ENCODE results near the gene PTPRT. TPM values are rescaled to one million over a fixed set of nuclear protein-coding genes. Genes with fewer than 3 reads are reported as not detected.
A peak's percentile ranks its signal among the peaks of the same experiment; 100 is the strongest.

PTPRT gene
- total RNA-seq, 2 experiments from 2014 or later, result not detected

DNA sequence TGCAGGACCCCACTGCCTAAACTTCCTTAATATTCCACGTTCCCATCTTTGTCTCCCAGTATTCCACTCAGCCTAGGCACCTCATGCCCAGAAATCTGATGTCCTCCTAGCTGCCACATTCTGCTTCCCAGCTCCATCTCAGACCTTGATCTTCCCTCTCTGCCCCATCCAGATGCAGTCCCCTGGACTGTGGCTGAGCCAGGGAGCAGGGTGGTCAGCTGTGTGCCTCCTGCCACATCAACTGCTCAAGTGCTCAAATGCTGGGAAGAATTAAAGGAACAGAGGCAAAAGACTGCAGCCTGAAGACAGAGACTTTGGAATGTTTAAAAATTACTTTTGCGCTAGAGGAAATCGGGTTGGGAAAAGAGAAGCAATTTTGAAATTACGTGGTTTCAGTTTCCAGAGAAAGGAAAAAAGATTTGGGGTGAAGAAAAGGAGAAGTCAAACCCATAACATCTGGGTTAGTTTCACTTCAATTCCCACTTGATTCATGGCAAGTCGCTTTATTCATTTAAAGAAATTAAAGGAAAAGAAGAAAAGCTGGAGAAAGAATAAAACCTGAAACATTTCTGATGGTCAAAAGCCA lies 704.8 kb downstream of the PTPRT start:
- Mint-ChIP-seq H3K4me3 (no peak overlapping the region), H3K27ac (no peak overlapping the region), H3K36me3 (ENCODE audit: low read depth) (no peaks in the 10 kb centered on the region), H3K27me3 (ENCODE audit: low read depth) (peaks cover 4% of the 10 kb centered on the region), H3K9me3 (no peaks in the 10 kb centered on the region), H3K4me1 (ENCODE audit: low read depth) (no peaks in the 10 kb centered on the region)
- intact Hi-C loops (cut with micrococcal nuclease), result no loop called here
- no peak for DNase-seq
- CTCF ChIA-PET, result no interaction called here

DNA sequence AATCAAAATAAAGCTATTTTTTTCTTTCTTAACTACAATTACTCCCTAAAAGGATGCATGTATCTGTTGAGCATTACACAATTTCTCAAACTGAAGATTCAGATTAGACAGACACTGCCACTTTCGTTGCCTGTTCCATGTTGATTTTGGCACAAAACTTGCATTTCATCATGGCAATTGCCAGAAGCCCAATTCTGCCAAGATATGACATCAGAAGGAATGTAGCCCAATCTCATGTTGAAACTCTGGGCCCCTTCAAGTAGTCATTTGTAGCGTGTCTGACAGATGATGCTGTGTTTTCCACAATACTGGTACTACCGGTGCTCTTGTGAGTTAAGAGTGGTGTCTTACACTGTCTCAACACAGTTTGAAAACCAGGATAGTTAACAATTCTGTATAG lies 705.4 kb downstream of the PTPRT start:
- Mint-ChIP-seq H3K36me3 (ENCODE audit: low read depth) (no peaks in the 10 kb centered on the region), H3K27ac (no peak overlapping the region), H3K4me3 (no peak overlapping the region), H3K27me3 (ENCODE audit: low read depth) (peaks cover 4% of the 10 kb centered on the region), H3K9me3 (no peaks in the 10 kb centered on the region), H3K4me1 (ENCODE audit: low read depth) (no peaks in the 10 kb centered on the region)
- intact Hi-C loops (cut with micrococcal nuclease), result no loop called here
- CTCF ChIA-PET, result no interaction called here
- DNase-seq, result no peak

- Mint-ChIP-seq H3K4me1 (ENCODE audit: low read depth) (no peaks in the 10 kb centered on the region), H3K27ac (no peak overlapping the region), H3K9me3 (no peaks in the 10 kb centered on the region), H3K36me3 (ENCODE audit: low read depth) (no peaks in the 10 kb centered on the region), H3K27me3 (ENCODE audit: low read depth) (peaks cover 4% of the 10 kb centered on the region), H3K4me3 (no peak overlapping the region)
- DNase-seq, result peak; percentile 8
- intact Hi-C loops (cut with micrococcal nuclease), result no loop called here
- CTCF ChIA-PET, result interaction anchor here (0.6 kb wide), 1 partner anchor 1515 kb away, joined by 3 read pairs; no protein-coding TSS in a partner anchor
Observed at GRCh38 chr20:42483730-42484303, 705.9 kb downstream of the PTPRT start.

GRCh38 chr20:42482808-42483207 lies 706.9 kb downstream of the PTPRT start:
- H3K27me3 Mint-ChIP-seq (ENCODE audit: low read depth), result peaks cover 4% of the 10 kb centered on the region
- no peaks in the 10 kb centered on the region for H3K4me1 Mint-ChIP-seq (ENCODE audit: low read depth)
- no peak for DNase-seq
- no peak overlapping the region for H3K27ac Mint-ChIP-seq
- CTCF ChIA-PET, result interaction anchor here (0.6 kb wide), 2 partner anchors 48 to 98 kb away, joined by 3 read pairs; no protein-coding TSS in a partner anchor
- H3K36me3 Mint-ChIP-seq (ENCODE audit: low read depth), result no peaks in the 10 kb centered on the region
- H3K9me3 Mint-ChIP-seq, result no peaks in the 10 kb centered on the region
- intact Hi-C loops (cut with micrococcal nuclease), result no loop called here
- H3K4me3 Mint-ChIP-seq, result no peak overlapping the region

GRCh38 chr20:42475773-42476172 lies 713.9 kb downstream of the PTPRT start:
- H3K27ac Mint-ChIP-seq, result no peak overlapping the region
- no peaks in the 10 kb centered on the region for H3K36me3 Mint-ChIP-seq (ENCODE audit: low read depth)
- H3K4me3 Mint-ChIP-seq, result no peak overlapping the region
- intact Hi-C loops (cut with micrococcal nuclease), result no loop called here
- CTCF ChIA-PET, result no interaction called here
- DNase-seq, result no peak
- H3K4me1 Mint-ChIP-seq (ENCODE audit: low read depth), result no peaks in the 10 kb centered on the region
- no peaks in the 10 kb centered on the region for H3K27me3 Mint-ChIP-seq (ENCODE audit: low read depth)
- H3K9me3 Mint-ChIP-seq, result no peaks in the 10 kb centered on the region

DNA sequence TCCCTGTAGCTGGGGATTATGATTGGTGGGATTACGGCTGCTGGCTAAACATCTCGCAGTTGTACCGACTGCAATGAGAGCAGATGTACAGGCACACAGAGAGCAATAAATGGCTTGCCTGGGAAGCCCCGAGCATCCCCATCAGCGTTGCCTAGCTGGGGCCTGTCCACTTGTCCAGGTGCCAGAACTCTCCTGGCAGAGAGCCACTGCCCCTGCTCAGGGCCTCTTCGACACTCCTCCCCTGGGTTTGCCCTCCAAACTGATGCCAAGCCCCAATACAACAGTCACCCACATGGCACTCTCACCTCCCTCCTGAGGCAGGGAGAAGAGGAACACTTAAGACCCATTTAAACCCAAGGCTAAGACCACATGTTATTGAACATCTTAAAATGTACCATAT lies 715.1 kb downstream of the PTPRT start:
- Mint-ChIP-seq H3K4me3 (no peak overlapping the region), H3K4me1 (ENCODE audit: low read depth) (no peaks in the 10 kb centered on the region), H3K36me3 (ENCODE audit: low read depth) (no peaks in the 10 kb centered on the region), H3K27me3 (ENCODE audit: low read depth) (no peaks in the 10 kb centered on the region), H3K27ac (no peak overlapping the region), H3K9me3 (peaks cover 2% of the 10 kb centered on the region)
- CTCF ChIA-PET, result no interaction called here
- intact Hi-C loops (cut with micrococcal nuclease), result no loop called here
- no peak for DNase-seq

- intact Hi-C loops (cut with micrococcal nuclease), result no loop called here
- Mint-ChIP-seq H3K27me3 (ENCODE audit: low read depth) (no peaks in the 10 kb centered on the region), H3K9me3 (peaks cover 2% of the 10 kb centered on the region), H3K36me3 (ENCODE audit: low read depth) (no peaks in the 10 kb centered on the region), H3K4me1 (ENCODE audit: low read depth) (no peaks in the 10 kb centered on the region), H3K27ac (no peak overlapping the region), H3K4me3 (no peak overlapping the region)
- CTCF ChIA-PET, result no interaction called here
- DNase-seq, result no peak
Observed at GRCh38 chr20:42472198-42472597, 717.5 kb downstream of the PTPRT start.

DNA sequence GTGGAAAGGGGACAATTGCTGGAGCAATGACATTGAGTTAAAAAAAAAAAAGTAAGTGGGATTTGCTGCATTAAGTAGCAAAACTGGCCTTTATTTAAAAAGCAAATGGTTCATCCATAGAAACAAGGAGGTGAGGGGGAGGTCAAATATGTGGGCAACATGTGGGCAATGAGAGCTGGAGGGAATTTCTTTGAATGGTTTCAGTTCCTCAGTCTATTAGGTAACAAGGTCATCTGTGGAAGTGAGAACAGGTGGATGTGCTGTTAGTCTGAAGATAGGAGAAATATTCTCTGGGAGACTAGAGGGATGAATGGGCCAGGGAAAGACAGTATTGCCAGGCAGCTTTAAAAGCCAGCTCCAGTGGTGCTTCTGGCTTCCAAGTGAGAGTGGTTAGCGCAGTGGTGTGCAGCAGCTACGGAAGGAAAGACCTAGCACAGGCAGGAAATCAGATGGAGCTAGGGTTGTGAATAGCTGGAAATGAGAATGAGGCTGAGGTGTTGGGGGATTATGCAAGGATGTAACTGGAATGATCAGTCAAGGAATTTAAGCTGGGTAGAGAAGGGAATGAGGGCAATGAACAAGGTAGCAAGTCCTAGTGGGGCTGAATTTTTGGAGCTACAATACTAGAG lies 727.6 kb downstream of the PTPRT start:
- Mint-ChIP-seq H3K36me3 (ENCODE audit: low read depth) (no peaks in the 10 kb centered on the region), H3K27me3 (ENCODE audit: low read depth) (peaks cover 9% of the 10 kb centered on the region), H3K4me3 (no peak overlapping the region), H3K27ac (no peak overlapping the region), H3K9me3 (peaks cover 4% of the 10 kb centered on the region), H3K4me1 (ENCODE audit: low read depth) (no peaks in the 10 kb centered on the region)
- intact Hi-C loops (cut with micrococcal nuclease), result no loop called here
- no peak for DNase-seq
- CTCF ChIA-PET, result no interaction called here

DNA sequence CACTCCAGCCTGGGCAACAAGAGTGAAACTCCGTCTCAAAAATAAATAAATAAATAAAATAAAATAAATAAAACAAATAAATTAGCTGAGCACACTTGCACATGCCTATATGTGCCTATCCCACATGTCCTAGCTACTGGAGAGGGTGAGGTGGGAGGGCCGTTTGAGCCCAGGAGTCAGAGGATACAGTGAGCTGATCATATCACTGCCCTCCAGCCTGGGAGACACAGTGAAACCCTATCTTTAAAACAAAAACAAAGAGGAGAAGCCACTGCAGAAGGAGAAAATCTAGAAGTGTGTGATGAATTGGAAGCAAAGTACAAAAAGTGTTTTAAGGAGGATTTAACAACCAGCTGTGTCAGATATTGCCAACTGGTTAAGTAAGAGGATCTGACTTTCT lies 728.4 kb downstream of the PTPRT start:
- Mint-ChIP-seq H3K4me1 (ENCODE audit: low read depth) (no peaks in the 10 kb centered on the region), H3K27ac (no peak overlapping the region), H3K27me3 (ENCODE audit: low read depth) (peaks cover 7% of the 10 kb centered on the region), H3K9me3 (no peaks in the 10 kb centered on the region), H3K36me3 (ENCODE audit: low read depth) (no peaks in the 10 kb centered on the region), H3K4me3 (no peak overlapping the region)
- CTCF ChIA-PET, result no interaction called here
- no peak for DNase-seq
- intact Hi-C loops (cut with micrococcal nuclease), result no loop called here

- Mint-ChIP-seq H3K9me3 (peaks cover 6% of the 10 kb centered on the region), H3K4me1 (ENCODE audit: low read depth) (no peaks in the 10 kb centered on the region), H3K27me3 (ENCODE audit: low read depth) (no peaks in the 10 kb centered on the region), H3K4me3 (no peak overlapping the region), H3K27ac (no peak overlapping the region), H3K36me3 (ENCODE audit: low read depth) (no peaks in the 10 kb centered on the region)
- no peak for DNase-seq
- intact Hi-C loops (cut with micrococcal nuclease), result no loop called here
- CTCF ChIA-PET, result interaction anchor here (0.6 kb wide), 1 partner anchor 61 kb away, joined by 4 read pairs; no protein-coding TSS in a partner anchor
Observed at GRCh38 chr20:42447270-42447669, 742.4 kb downstream of the PTPRT start.

GRCh38 chr20:42444799-42445198 lies 744.9 kb downstream of the PTPRT start:
- H3K27me3 Mint-ChIP-seq (ENCODE audit: low read depth), result peaks cover 2% of the 10 kb centered on the region
- H3K4me3 Mint-ChIP-seq, result no peak overlapping the region
- no peaks in the 10 kb centered on the region for H3K36me3 Mint-ChIP-seq (ENCODE audit: low read depth)
- CTCF ChIA-PET, result no interaction called here
- intact Hi-C loops (cut with micrococcal nuclease), result no loop called here
- H3K9me3 Mint-ChIP-seq, result no peaks in the 10 kb centered on the region
- DNase-seq, result no peak
- no peak overlapping the region for H3K27ac Mint-ChIP-seq
- no peaks in the 10 kb centered on the region for H3K4me1 Mint-ChIP-seq (ENCODE audit: low read depth)

DNA sequence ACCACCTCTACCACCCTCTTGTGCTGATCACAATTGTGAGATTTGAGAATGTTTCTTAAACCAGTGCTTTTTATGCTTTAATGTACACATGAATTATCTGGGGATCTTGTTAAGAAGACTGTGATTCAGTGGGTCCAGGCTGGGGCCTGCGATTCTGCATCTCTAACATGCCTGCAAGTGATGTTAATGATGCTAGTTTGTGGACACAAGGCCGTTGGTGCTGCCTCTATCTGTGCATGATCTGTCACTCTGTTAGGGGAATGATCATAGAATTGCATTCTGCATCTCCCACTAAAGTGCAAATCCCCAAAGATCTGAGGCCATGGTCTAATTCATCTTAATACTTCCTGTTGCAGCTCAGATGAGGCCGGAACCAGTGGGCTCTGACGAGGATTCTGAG lies 746.5 kb downstream of the PTPRT start:
- Mint-ChIP-seq H3K4me1 (ENCODE audit: low read depth) (no peaks in the 10 kb centered on the region), H3K27me3 (ENCODE audit: low read depth) (peaks cover 2% of the 10 kb centered on the region), H3K9me3 (no peaks in the 10 kb centered on the region), H3K4me3 (no peak overlapping the region), H3K27ac (no peak overlapping the region), H3K36me3 (ENCODE audit: low read depth) (no peaks in the 10 kb centered on the region)
- intact Hi-C loops (cut with micrococcal nuclease), result no loop called here
- DNase-seq, result no peak
- CTCF ChIA-PET, result no interaction called here

DNA sequence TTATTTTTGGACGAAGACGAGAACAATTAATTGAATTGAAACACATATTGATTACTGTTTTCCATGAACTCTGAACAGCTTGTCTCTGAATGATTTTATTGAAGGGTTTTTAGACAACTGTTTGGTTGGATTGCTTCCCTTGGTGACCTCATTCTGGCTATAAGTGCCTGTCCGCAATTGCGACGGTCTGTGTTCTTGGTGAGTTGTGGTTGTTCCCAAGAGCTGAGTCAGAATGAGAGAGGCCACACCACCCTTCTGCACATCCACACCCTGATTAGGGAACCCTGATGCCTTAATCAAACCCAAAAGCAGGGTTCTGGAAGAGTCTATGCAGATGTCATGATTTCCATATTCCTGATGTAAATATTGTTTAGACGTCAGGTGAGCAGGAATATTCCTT lies 747.0 kb downstream of the PTPRT start:
- no peak for DNase-seq
- intact Hi-C loops (cut with micrococcal nuclease), result no loop called here
- CTCF ChIA-PET, result no interaction called here
- no peaks in the 10 kb centered on the region for H3K4me1 Mint-ChIP-seq (ENCODE audit: low read depth)
- H3K27me3 Mint-ChIP-seq (ENCODE audit: low read depth), result peaks cover 2% of the 10 kb centered on the region
- H3K36me3 Mint-ChIP-seq (ENCODE audit: low read depth), result no peaks in the 10 kb centered on the region
- no peaks in the 10 kb centered on the region for H3K9me3 Mint-ChIP-seq
- H3K4me3 Mint-ChIP-seq, result no peak overlapping the region
- no peak overlapping the region for H3K27ac Mint-ChIP-seq
